NCI-H69 (cell line): ENCODE results near the gene ERAS.
A peak's percentile ranks its signal among the peaks of the same experiment; 100 is the strongest.
"Not testable (repeated sequence)": the region's sequence is repeated elsewhere in the genome, so short reads cannot be mapped to it uniquely, and the experiment has no call there.

Experiments used
- DNase-seq: peaks from one replicate; lab custom pipeline; 2025; lab: John Stamatoyannopoulos, UW

Gene ERAS

DNA sequence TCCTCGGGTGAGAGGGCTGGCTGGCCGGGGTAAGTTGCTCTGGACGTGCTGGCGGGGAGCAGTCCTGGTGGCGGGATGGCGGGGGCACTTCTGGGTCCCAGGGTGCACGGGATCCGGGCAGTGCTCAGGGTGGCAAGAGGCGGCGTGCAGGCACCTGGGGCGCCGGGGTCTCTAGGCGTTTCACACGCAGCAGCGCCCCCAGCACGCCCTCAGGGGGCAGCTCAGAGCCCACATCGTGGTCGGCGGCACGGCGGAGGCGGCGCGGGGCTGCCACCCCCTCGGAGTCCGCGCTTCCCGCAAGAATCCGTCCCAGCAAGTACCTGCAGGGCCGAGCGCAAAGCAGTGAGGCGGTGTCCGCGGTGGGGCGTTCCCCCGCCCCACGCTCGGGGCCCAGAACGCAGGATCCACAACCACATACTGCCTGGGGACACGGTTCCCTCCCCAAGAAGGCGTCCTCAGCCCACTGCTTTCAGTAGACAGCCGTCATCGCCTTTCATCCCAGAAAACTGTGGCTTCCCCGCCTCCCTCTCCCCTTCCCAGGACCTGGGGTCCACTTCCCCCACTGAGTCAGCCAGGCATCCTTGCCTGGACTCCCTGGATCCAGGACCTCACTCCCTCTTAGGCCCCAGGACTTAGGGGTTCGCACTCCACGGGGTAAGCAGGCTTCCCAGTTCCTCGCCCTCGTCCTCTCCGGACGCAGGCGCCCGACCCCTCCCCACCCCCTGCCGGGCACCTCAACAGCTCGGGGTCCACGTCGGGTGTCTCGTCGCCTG is 5.0 kb downstream of the ERAS start:
- no peak for DNase-seq

DNA sequence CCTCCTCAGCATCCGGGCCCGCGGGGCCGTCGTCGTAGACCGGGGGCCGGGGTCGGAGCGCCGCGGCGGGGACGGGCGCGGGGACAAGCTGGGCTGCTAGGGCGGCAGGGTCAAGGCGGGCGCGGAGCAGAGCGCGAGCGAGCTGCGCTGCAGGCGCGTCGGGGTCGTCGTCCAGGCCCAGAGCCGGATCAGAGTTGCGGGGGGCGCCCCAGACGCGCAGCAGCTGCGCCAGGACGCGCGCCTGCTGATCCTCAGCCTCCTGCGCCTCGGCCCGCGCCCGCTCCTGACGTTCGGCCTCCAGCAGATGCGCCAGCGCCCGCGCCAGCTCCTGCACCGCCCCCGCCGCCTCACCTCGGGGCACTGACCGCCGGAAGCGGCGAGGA is 5.6 kb downstream of the ERAS start:
- no peak for DNase-seq

DNA sequence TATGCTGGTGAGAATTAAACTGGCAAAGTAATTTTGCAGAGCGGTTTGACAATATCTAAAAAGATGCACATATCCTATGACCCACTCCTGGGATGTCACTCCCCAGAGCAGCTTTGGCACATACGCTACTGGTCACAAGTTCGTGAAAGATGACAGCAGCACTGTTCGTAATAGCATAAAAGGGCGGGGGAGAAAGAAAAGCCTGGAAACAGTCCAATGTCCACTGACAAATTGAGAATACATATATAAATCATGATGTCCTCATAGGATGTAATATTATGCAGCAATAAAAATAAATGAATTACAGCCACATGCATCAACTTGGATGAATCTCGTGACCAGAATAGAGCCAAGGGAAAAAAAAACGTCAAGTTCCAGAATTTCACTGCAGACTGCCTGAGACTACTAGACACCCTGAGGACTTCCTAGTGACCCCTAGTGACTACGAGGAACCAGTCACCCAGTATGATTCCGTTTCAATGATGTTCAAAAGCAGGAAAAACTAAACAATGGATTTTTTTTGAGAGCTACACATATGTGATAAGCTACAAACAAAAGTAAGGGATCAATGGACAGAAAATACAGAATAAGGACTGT is 7.3 kb downstream of the ERAS start:
- DNase-seq: peak; percentile 17

DNA sequence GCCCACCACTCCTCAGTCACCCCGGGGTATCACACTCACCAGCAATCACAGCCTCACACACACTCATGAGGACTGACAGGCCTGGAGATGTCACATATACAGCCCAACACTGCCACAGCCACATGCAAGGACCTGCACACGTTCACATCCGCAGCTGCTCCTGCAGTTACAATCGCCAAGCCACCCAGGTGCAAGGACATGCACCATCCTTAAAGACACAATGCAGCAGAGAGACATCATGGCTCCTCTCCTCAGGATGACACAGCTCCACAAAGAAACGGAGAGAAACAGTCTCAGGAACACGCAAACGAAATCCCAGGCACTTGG is 8.0 kb downstream of the ERAS start:
- peak; percentile 47 for DNase-seq

DNA sequence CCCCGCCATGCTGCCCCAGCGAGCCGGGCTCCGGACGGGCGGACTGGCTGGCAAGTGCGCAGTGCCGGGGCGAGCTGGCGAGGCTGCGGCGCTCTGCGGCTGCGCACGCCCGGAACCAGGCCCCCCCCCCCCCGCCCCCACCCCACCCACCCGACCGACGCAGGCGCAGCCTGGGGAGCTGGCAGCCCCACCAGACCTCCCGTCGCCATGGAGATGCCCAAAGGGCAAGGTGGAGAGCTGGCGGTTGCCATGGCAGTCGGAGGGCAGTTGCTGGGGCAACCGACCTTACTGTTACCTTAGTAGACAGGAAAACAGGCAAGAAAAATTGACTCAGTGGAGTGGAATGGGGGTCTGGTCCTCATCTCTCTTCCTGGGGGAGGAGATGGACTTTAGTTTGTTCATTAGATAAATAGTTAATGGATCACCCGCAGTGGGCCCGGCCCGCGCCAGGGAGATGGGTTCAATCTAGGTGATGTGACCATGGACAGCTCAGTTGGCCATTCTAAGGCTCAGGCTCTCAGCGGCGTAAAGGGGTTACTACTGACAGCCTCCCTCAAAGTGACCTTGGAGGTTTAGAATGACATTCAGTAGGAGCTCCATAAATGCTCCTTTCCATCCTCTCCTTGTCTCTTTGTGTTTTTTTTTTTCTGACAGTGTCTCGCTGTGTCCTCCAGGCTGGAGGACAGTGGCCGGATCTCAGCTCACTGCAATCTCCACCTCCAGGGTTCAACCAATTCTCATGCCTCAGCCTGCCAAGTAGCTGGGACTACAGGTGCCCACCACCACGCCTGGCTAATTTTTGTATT is 9.4 kb downstream of the ERAS start, which contains the start of gene PCSK1N:
PCSK1N (minus strand) TSS at position 87 of the 806 bp plus-strand sequence; CDS start at position 9, 78 bp downstream.
- DNase-seq: peak; percentile 95

DNA sequence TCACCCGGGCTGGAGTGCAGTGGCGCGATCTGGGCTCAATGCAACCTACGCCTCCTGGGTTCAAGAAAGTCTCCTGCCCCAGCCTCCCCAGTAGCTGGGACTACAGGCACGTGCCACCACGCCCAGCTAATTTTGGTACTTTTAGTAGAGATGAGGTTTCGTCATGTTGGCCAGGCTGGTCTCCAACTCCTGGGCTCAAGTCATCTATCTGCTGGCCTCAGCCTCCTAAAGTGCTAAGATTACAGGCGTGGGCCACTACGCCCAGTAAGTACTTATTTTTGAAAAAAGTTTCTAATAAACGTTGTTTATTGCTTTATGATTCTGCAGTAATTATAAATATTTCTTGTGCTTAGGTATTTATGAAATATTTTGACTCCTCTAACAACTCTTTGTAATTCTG is 13.4 kb downstream of the ERAS start:
- no peak for DNase-seq

DNA sequence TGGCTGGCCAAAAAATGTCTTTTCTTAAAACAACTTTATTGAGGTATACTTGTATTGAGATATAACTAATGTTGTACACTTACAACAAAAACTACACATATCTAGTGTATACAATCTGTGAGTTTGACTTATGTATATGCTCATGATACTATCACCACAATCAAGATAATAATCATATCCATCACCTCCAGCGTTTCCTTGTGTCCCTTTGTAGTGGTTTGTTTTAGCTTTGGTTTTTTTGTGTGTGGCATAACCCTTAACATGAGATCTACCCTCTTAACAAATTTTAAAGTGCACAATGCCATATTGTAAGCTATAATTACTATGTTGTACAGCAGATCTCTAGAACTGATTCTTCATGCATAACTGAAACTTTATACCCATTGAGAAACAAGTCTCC is 22.5 kb downstream of the ERAS start:
- DNase-seq: peak; percentile 3

DNA sequence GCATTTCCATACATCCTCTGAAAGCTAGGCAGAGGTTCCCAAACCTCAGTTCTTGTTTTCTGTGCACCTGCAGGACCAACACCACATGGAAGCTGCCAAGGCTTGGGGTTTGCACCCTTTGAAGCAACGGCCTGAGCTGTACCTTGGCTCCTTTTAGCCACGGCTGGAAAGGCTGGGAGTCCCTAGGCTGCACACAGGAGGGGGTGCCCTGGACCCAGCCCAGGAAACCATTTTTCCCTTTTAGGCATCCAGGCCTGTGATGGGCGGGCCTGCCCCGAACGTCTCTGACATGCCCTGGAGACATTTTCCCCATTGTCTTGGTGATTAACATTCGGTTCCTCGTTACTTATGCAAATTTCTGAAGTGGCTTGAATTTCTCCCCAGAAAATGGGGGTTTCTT is 26.5 kb downstream of the ERAS start:
- DNase-seq: no peak

DNA sequence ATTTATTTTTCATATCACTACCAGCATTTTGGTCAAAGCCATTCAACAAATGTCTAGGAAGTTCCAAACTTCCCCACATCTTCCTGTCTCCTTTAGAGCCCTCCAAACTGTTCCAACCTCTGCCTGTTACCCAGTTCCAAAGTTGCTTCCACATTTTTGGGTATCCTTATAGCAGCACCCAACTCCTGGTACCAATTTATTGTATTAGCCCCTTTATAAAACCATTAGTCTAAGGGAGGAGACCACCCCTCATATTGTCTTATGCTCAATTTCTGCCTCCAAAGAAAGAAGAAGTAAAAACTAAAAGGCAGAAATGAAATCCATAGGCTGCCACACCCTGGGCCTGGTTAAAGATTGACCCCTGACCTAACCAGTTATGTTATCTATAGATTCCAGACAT is 27.2 kb downstream of the ERAS start:
- not testable (repeated sequence) for DNase-seq

DNA sequence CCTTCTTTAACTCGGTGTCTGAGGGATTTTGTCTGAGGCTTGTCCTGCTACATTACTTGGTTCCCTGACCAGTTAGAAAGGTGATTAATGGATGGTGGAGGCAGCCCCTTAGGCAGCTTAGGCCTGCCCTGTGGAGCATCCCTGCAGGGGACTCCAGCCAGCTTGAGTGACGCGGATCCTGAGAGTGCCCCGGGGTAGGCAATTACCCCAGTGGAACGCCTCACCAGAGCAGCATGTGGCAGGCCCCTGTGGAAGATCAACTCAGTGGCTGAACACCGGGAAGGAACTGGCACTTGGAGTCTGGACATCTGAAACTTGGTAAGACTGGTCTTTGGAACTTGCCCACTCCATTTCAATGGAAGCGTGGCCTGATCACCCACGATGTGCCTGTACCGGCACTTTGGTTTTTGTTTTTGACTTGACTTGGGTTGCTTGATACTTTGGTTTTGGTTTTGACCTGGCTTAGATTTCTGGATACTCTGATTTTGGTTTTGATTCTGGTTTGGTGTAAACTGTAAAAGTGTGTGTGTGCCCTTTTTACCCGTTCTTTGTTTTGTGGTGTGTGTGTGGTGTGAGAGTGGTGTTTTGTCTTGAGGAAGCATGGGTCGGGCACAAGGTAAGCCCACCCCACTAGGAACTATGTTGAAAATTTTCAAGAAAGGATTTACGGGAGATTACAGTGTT is 27.9 kb downstream of the ERAS start:
- not testable (repeated sequence) for DNase-seq

DNA sequence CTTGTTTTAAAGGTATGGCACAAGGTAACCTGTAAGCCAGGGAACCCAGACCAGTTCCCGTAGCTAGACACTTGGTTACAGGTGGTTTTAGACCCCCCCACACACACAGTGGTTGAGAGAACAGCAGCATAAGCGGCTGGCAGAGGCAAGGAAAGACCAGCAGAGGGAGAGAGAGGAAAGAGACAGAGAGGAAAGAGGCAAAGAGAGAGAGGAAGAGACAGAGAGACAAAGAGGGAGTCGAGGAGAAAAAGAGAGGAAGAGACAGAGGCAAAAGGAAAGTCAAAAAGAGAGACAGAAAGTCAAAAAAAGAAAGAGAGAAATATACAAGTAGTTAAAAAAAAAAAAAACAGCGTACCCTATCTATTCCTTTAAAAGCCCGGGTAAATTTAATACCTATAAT is 28.6 kb downstream of the ERAS start:
- peak; percentile 42 for DNase-seq

DNA sequence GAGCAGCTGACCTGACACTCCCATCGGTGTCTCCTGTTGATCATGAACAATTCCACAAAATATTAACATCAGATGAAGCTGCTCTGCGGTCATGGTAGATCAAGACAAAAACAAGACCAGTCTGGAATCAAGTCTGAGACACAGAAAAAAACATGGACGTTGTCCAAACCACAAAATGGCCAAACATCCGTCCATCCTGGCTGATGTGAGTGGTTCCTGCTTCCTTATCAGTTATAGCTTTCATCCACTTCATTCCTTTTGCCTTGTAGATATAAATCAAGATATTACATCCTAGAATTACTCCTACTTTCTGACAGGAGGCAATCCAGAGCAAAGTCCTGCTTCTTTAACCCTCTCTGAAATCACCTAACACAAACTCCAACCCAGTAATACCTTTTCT is 37.9 kb downstream of the ERAS start:
- DNase-seq: no peak

DNA sequence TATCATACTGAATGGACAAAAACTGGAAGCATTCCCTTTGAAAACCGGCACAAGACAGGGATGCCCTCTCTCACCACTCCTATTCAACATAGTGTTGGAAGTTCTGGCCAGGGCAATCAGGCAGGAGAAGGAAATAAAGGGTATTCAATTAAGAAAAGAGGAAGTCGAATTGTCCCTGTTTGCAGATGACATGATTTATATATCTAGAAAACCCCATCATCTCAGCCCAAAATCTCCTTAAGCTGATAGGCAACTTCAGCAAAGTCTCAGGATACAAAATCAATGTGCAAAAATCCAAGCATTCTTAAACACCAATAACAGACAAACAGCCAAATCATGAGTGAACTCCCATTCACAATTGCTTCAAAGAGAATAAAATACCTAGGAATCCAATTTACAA is 45.7 kb downstream of the ERAS start:
- DNase-seq: not testable (repeated sequence)

DNA sequence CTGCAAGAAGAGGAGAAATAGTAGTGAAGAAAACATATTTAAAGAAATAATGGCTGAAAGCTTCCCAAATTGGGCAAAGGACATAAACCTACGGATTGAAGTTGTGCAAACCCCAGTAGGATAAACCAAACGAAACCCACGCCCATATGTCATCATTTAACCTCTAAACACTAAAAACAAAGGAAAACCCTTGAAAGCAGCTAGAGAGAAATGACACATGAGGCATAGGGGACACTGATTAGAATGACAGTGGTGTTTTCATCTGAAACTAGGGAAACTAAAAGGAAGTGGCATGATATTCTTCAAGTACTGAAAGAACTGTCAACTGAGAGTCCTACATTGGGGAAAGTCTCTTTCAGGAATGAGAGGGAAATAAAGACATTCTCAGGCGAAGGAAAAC is 50.6 kb downstream of the ERAS start:
- DNase-seq: not testable (repeated sequence)
